SW480 (cell line): ENCODE measurements around the gene NR6A1.
A peak's percentile ranks its signal among the peaks of the same experiment; 100 is the strongest.

Experiments used
- DNase-seq: peaks from one replicate; pipeline ENCODE4 v3.0.0-alpha.2; 2016; ENCODE audit warnings: low spot score

Gene NR6A1

GRCh38 chr9:124688238-124688904 lies 82.7 kb downstream of the NR6A1 start:
- no peak for DNase-seq

- no peak for DNase-seq
Observed at GRCh38 chr9:124686918-124687317, 84.2 kb downstream of the NR6A1 start.

GRCh38 chr9:124685217-124685616 lies 85.9 kb downstream of the NR6A1 start:
- DNase-seq: no peak

GRCh38 chr9:124684169-124684568 lies 86.9 kb downstream of the NR6A1 start:
- no peak for DNase-seq

GRCh38 chr9:124683043-124683442 lies 88.1 kb downstream of the NR6A1 start:
- no peak for DNase-seq

GRCh38 chr9:124680714-124681390 lies 90.3 kb downstream of the NR6A1 start:
- no peak for DNase-seq

- DNase-seq: no peak
Observed at GRCh38 chr9:124680049-124680448, 91.1 kb downstream of the NR6A1 start.

GRCh38 chr9:124676159-124676551 lies 95.0 kb downstream of the NR6A1 start:
- DNase-seq: no peak

GRCh38 chr9:124675261-124676158 lies 95.6 kb downstream of the NR6A1 start:
- no peak for DNase-seq

- DNase-seq: no peak
Observed at GRCh38 chr9:124674651-124675050, 96.5 kb downstream of the NR6A1 start.

- DNase-seq: no peak
Observed at GRCh38 chr9:124673063-124673462, 98.0 kb downstream of the NR6A1 start.

GRCh38 chr9:124671861-124672260 lies 99.2 kb downstream of the NR6A1 start:
- DNase-seq: no peak

GRCh38 chr9:124666642-124667041 lies 104.5 kb downstream of the NR6A1 start:
- no peak for DNase-seq

GRCh38 chr9:124665391-124666058 lies 105.6 kb downstream of the NR6A1 start:
- DNase-seq: peak; percentile 67

GRCh38 chr9:124664143-124664542 lies 107.0 kb downstream of the NR6A1 start:
- no peak for DNase-seq

- DNase-seq: no peak
Observed at GRCh38 chr9:124663046-124663961, 107.8 kb downstream of the NR6A1 start.

GRCh38 chr9:124662561-124662960 lies 108.5 kb downstream of the NR6A1 start:
- DNase-seq: no peak

- DNase-seq: peak; percentile 21
Observed at GRCh38 chr9:124661271-124661670, 109.8 kb downstream of the NR6A1 start.

GRCh38 chr9:124660341-124660801 lies 110.7 kb downstream of the NR6A1 start:
- DNase-seq: peak; percentile 83

- DNase-seq: peak; percentile 94
Observed at GRCh38 chr9:124659099-124659659, 111.9 kb downstream of the NR6A1 start.
